ENCODE data around the gene NINJ2. TPM values are rescaled to one million over a fixed set of nuclear protein-coding genes. Genes with fewer than 3 reads are reported as not detected.
A peak's percentile ranks its signal among the peaks of the same experiment; 100 is the strongest.

Gene NINJ2
- polyA plus RNA-seq, 2 of the 4 experiments (the other 2 are of a cell fraction) = 0.76 to 1.2 TPM

GRCh38 chr12:597926-598568, 65.2 kb downstream of the NINJ2 start:
- 0 out of 3 replicates have a peak, but pooled peaks cover 3% of the 10 kb centered on the region for H3K4me1 ChIP-seq
- no peaks in the 10 kb centered on the region for H3K9me3 ChIP-seq
- FAIRE-seq (no peak), ATAC-seq (peak in 1 of 2 experiments; percentile 53; a peak in 3 of 6 replicates), DNase-seq (ENCODE audit: low read depth in 1 of 2, low spot score in 1 of 2) (no peak)
- ChIA-PET POLR2A (interaction anchor here (1.6 kb wide), 1 partner anchor 153 kb away, joined by 4 read pairs; no protein-coding TSS in a partner anchor), CTCF (interaction anchor here (0.5 to 5.2 kb wide), 8 partner anchors 12 to 1030 kb away, joined by 3 to 18 read pairs (median 4); partner anchors contain the start of gene RAD52)
- H3K27ac ChIP-seq = peak overlapping the region in 1 of 2 experiments; percentile 8; a peak in 2 of 6 replicates
- no peak overlapping the region for H3K4me3 ChIP-seq
- no peak overlapping the region for H3K4me2 ChIP-seq
- TF ChIP-seq RAD21 (conservative IDR thresholded peaks at IDR 0.05 in 1 of 2, IDR thresholded peaks at IDR 0.05 in 1 of 2) = no peak
- TF ChIP-seq KDM5A (IDR thresholded peaks at IDR 0.05) = no peak
- TF ChIP-seq FOSL2 (IDR thresholded peaks at IDR 0.05) = no peak
- no peak for TF ChIP-seq FOSL2 (CRISPR knock-in tag; IDR thresholded peaks at IDR 0.05)
- TF ChIP-seq RNF2 (IDR thresholded peaks at IDR 0.05; ENCODE audit: borderline replicate concordance, low read depth) = no peak
- TF ChIP-seq PHF8 (IDR thresholded peaks at IDR 0.05; ENCODE audit: borderline replicate concordance, low read depth) = no peak
- TF ChIP-seq GATA3 (IDR thresholded peaks at IDR 0.05; ENCODE audit: borderline replicate concordance) = no peak
- TF ChIP-seq FOXS1 (CRISPR knock-in tag; IDR thresholded peaks at IDR 0.05) = no peak
- TF ChIP-seq TFCP2L1 (CRISPR knock-in tag; IDR thresholded peaks at IDR 0.05) = no peak
- TF ChIP-seq EP300 (IDR thresholded peaks at IDR 0.05) = no peak
- TF ChIP-seq BHLHE40 (IDR thresholded peaks at IDR 0.05; ENCODE audit: low read depth, low read length) = no peak
- no peak for TF ChIP-seq SREBF2 (IDR thresholded peaks at IDR 0.05)
- TF ChIP-seq NR3C1 (IDR thresholded peaks at IDR 0.05) = no peak
- TF ChIP-seq POLR2A (IDR thresholded peaks at IDR 0.05; ENCODE audit: low read length) = no peak
- no peak for TF ChIP-seq CHD4 (IDR thresholded peaks at IDR 0.05; ENCODE audit: borderline replicate concordance)
- no peak for TF ChIP-seq MAZ (IDR thresholded peaks at IDR 0.05; ENCODE audit: borderline replicate concordance, low read depth, low read length)
- TF ChIP-seq CTCF (IDR thresholded peaks at IDR 0.05) = no peak
- no peak for TF ChIP-seq E2F6 (IDR thresholded peaks at IDR 0.05; ENCODE audit: borderline replicate concordance, low read depth)
- TF ChIP-seq HES2 (IDR thresholded peaks at IDR 0.05) = no peak
- no peak for TF ChIP-seq EHF (CRISPR knock-in tag; IDR thresholded peaks at IDR 0.05)
- no peak for TF ChIP-seq ATOH8 (CRISPR knock-in tag; IDR thresholded peaks at IDR 0.05; ENCODE audit: low read depth)
- WGBS (ENCODE audit: missing lambda C conversion rate) = 82% methylated on average over 11 of the region's 13 CpGs

GRCh38 chr12:593396-594270, 69.6 kb downstream of the NINJ2 start:
- 62% methylated on average over 7 of the region's 7 CpGs for WGBS (ENCODE audit: missing lambda C conversion rate)
- H3K27ac ChIP-seq = no peak overlapping the region
- no peak for FAIRE-seq
- H3K9me3 ChIP-seq = no peaks in the 10 kb centered on the region
- ATAC-seq = no peak
- ChIA-PET CTCF (interaction anchor here (2.3 to 4.8 kb wide), 3 partner anchors 18 to 158 kb away, joined by 10 to 19 read pairs (median 18); partner anchors contain the start of gene WNK1), POLR2A (no interaction called here)
- 0 out of 3 replicates have a peak, but pooled peaks cover 3% of the 10 kb centered on the region for H3K4me1 ChIP-seq
- DNase-seq (ENCODE audit: low read depth in 1 of 2, low spot score in 1 of 2) = no peak
- no peak overlapping the region for H3K4me3 ChIP-seq
- no peak overlapping the region for H3K4me2 ChIP-seq
- TF ChIP-seq MAX (IDR thresholded peaks at IDR 0.05) (no peak), JUNB (IDR thresholded peaks at IDR 0.05) (no peak), MAFK (IDR thresholded peaks at IDR 0.05; ENCODE audit: partially characterized antibody) (no peak), E2F6 (IDR thresholded peaks at IDR 0.05; ENCODE audit: borderline replicate concordance, low read depth) (no peak), HMGXB4 (CRISPR knock-in tag; IDR thresholded peaks at IDR 0.05; ENCODE audit: borderline replicate concordance) (no peak), ELK1 (IDR thresholded peaks at IDR 0.05; ENCODE audit: low read depth, low read length) (no peak), USF2 (IDR thresholded peaks at IDR 0.05) (no peak)

Measured in A549 (cell line).